ENCODE data around the gene SMARCA4.

SMARCA4 gene

GRCh38 chr19:10981252-10981895 is 20.5 kb downstream of the SMARCA4 start:
- Histone ChIP-seq H3K27me3 (ENCODE audit: control insufficient read depth, insufficient read depth, low read length) (no peaks in the 10 kb centered on the region), H3K9me3 (ENCODE audit: control insufficient read depth, insufficient read depth, low read length) (no peaks in the 10 kb centered on the region), H3K4me3 (ENCODE audit: low read length) (no peak overlapping the region), H3K36me3 (ENCODE audit: control insufficient read depth, insufficient read depth, low read length) (peaks cover 15% of the 10 kb centered on the region), H3K4me1 (ENCODE audit: control insufficient read depth, insufficient read depth, low read length) (no peaks in the 10 kb centered on the region), H3K27ac (ENCODE audit: low read length) (no peak overlapping the region)
- no peak for DNase-seq (ENCODE audit: low read depth, low spot score)
- no CpG with 5 or more reads among the region's 8 CpGs for WGBS (ENCODE audit: insufficient coverage, insufficient read length)

- WGBS (ENCODE audit: insufficient coverage, insufficient read length): no CpG with 5 or more reads among the region's 6 CpGs
- no peaks in the 10 kb centered on the region for H3K4me1 ChIP-seq (ENCODE audit: control insufficient read depth, insufficient read depth, low read length)
- H3K27ac ChIP-seq (ENCODE audit: low read length): no peak overlapping the region
- H3K27me3 ChIP-seq (ENCODE audit: control insufficient read depth, insufficient read depth, low read length): no peaks in the 10 kb centered on the region
- no peak for DNase-seq (ENCODE audit: low read depth, low spot score)
- no peak overlapping the region for H3K4me3 ChIP-seq (ENCODE audit: low read length)
- H3K9me3 ChIP-seq (ENCODE audit: control insufficient read depth, insufficient read depth, low read length): no peaks in the 10 kb centered on the region
- H3K36me3 ChIP-seq (ENCODE audit: control insufficient read depth, insufficient read depth, low read length): peaks cover 28% of the 10 kb centered on the region
Observed at GRCh38 chr19:10983026-10983425, 22.2 kb downstream of the SMARCA4 start.

GRCh38 chr19:10984166-10984735 is 23.4 kb downstream of the SMARCA4 start:
- Histone ChIP-seq H3K4me3 (ENCODE audit: low read length) (no peak overlapping the region), H3K27ac (ENCODE audit: low read length) (no peak overlapping the region), H3K9me3 (ENCODE audit: control insufficient read depth, insufficient read depth, low read length) (no peaks in the 10 kb centered on the region), H3K36me3 (ENCODE audit: control insufficient read depth, insufficient read depth, low read length) (peaks cover 34% of the 10 kb centered on the region), H3K27me3 (ENCODE audit: control insufficient read depth, insufficient read depth, low read length) (no peaks in the 10 kb centered on the region), H3K4me1 (ENCODE audit: control insufficient read depth, insufficient read depth, low read length) (no peaks in the 10 kb centered on the region)
- no CpG with 5 or more reads among the region's 21 CpGs for WGBS (ENCODE audit: insufficient coverage, insufficient read length)
- no peak for DNase-seq (ENCODE audit: low read depth, low spot score)

GRCh38 chr19:10985502-10985901 is 24.7 kb downstream of the SMARCA4 start:
- no peaks in the 10 kb centered on the region for H3K4me1 ChIP-seq (ENCODE audit: control insufficient read depth, insufficient read depth, low read length)
- no peaks in the 10 kb centered on the region for H3K9me3 ChIP-seq (ENCODE audit: control insufficient read depth, insufficient read depth, low read length)
- no peaks in the 10 kb centered on the region for H3K27me3 ChIP-seq (ENCODE audit: control insufficient read depth, insufficient read depth, low read length)
- no peak overlapping the region for H3K4me3 ChIP-seq (ENCODE audit: low read length)
- no peak for DNase-seq (ENCODE audit: low read depth, low spot score)
- H3K27ac ChIP-seq (ENCODE audit: low read length): no peak overlapping the region
- no CpG with 5 or more reads among the region's 10 CpGs for WGBS (ENCODE audit: insufficient coverage, insufficient read length)
- peaks cover 43% of the 10 kb centered on the region for H3K36me3 ChIP-seq (ENCODE audit: control insufficient read depth, insufficient read depth, low read length)

- no CpG with 5 or more reads among the region's 32 CpGs for WGBS (ENCODE audit: insufficient coverage, insufficient read length)
- no peaks in the 10 kb centered on the region for H3K27me3 ChIP-seq (ENCODE audit: control insufficient read depth, insufficient read depth, low read length)
Observed at GRCh38 chr19:10986301-10987127, 25.7 kb downstream of the SMARCA4 start.

GRCh38 chr19:10987571-10988297 is 26.9 kb downstream of the SMARCA4 start:
- no peaks in the 10 kb centered on the region for H3K4me1 ChIP-seq (ENCODE audit: control insufficient read depth, insufficient read depth, low read length)
- peaks cover 51% of the 10 kb centered on the region for H3K36me3 ChIP-seq (ENCODE audit: control insufficient read depth, insufficient read depth, low read length)
- H3K27me3 ChIP-seq (ENCODE audit: control insufficient read depth, insufficient read depth, low read length): no peaks in the 10 kb centered on the region
- no peak for DNase-seq (ENCODE audit: low read depth, low spot score)
- H3K27ac ChIP-seq (ENCODE audit: low read length): no peak overlapping the region
- no peak overlapping the region for H3K4me3 ChIP-seq (ENCODE audit: low read length)
- no peaks in the 10 kb centered on the region for H3K9me3 ChIP-seq (ENCODE audit: control insufficient read depth, insufficient read depth, low read length)
- no CpG with 5 or more reads among the region's 32 CpGs for WGBS (ENCODE audit: insufficient coverage, insufficient read length)

More at GRCh38 chr19:10986301-10987127, 25.7 kb downstream of the SMARCA4 start:
- Histone ChIP-seq H3K9me3 (ENCODE audit: control insufficient read depth, insufficient read depth, low read length) (no peaks in the 10 kb centered on the region), H3K4me3 (ENCODE audit: low read length) (no peak overlapping the region), H3K27ac (ENCODE audit: low read length) (no peak overlapping the region), H3K36me3 (ENCODE audit: control insufficient read depth, insufficient read depth, low read length) (peaks cover 51% of the 10 kb centered on the region), H3K4me1 (ENCODE audit: control insufficient read depth, insufficient read depth, low read length) (no peaks in the 10 kb centered on the region)
- no peak for DNase-seq (ENCODE audit: low read depth, low spot score)

- Histone ChIP-seq H3K9me3 (ENCODE audit: control insufficient read depth, insufficient read depth, low read length) (no peaks in the 10 kb centered on the region), H3K4me1 (ENCODE audit: control insufficient read depth, insufficient read depth, low read length) (no peaks in the 10 kb centered on the region), H3K36me3 (ENCODE audit: control insufficient read depth, insufficient read depth, low read length) (peaks cover 51% of the 10 kb centered on the region), H3K4me3 (ENCODE audit: low read length) (no peak overlapping the region), H3K27me3 (ENCODE audit: control insufficient read depth, insufficient read depth, low read length) (no peaks in the 10 kb centered on the region), H3K27ac (ENCODE audit: low read length) (no peak overlapping the region)
- no peak for DNase-seq (ENCODE audit: low read depth, low spot score)
- no CpG with 5 or more reads among the region's 2 CpGs for whole genome bisulfite sequencing (ENCODE audit: insufficient coverage, insufficient read length)
Observed at GRCh38 chr19:10988380-10988779, 27.6 kb downstream of the SMARCA4 start.

- Histone ChIP-seq H3K4me3 (ENCODE audit: low read length) (no peak overlapping the region), H3K4me1 (ENCODE audit: control insufficient read depth, insufficient read depth, low read length) (no peaks in the 10 kb centered on the region), H3K27me3 (ENCODE audit: control insufficient read depth, insufficient read depth, low read length) (no peaks in the 10 kb centered on the region), H3K9me3 (ENCODE audit: control insufficient read depth, insufficient read depth, low read length) (no peaks in the 10 kb centered on the region), H3K27ac (ENCODE audit: low read length) (no peak overlapping the region), H3K36me3 (ENCODE audit: control insufficient read depth, insufficient read depth, low read length) (peaks cover 49% of the 10 kb centered on the region)
- no peak for DNase-seq (ENCODE audit: low read depth, low spot score)
- WGBS (ENCODE audit: insufficient coverage, insufficient read length): no CpG with 5 or more reads among the region's 12 CpGs
Observed at GRCh38 chr19:10988921-10989320, 28.1 kb downstream of the SMARCA4 start.

GRCh38 chr19:10991076-10991475 is 30.2 kb downstream of the SMARCA4 start:
- peaks cover 52% of the 10 kb centered on the region for H3K36me3 ChIP-seq (ENCODE audit: control insufficient read depth, insufficient read depth, low read length)
- no peaks in the 10 kb centered on the region for H3K4me1 ChIP-seq (ENCODE audit: control insufficient read depth, insufficient read depth, low read length)
- no peak for DNase-seq (ENCODE audit: low read depth, low spot score)
- no peak overlapping the region for H3K4me3 ChIP-seq (ENCODE audit: low read length)
- no peak overlapping the region for H3K27ac ChIP-seq (ENCODE audit: low read length)
- H3K9me3 ChIP-seq (ENCODE audit: control insufficient read depth, insufficient read depth, low read length): no peaks in the 10 kb centered on the region
- no peaks in the 10 kb centered on the region for H3K27me3 ChIP-seq (ENCODE audit: control insufficient read depth, insufficient read depth, low read length)
- WGBS (ENCODE audit: insufficient coverage, insufficient read length): no CpG with 5 or more reads among the region's 20 CpGs

GRCh38 chr19:10991521-10992081 is 30.8 kb downstream of the SMARCA4 start:
- no peaks in the 10 kb centered on the region for H3K4me1 ChIP-seq (ENCODE audit: control insufficient read depth, insufficient read depth, low read length)
- no peaks in the 10 kb centered on the region for H3K27me3 ChIP-seq (ENCODE audit: control insufficient read depth, insufficient read depth, low read length)
- no peak for DNase-seq (ENCODE audit: low read depth, low spot score)
- H3K27ac ChIP-seq (ENCODE audit: low read length): no peak overlapping the region
- no peaks in the 10 kb centered on the region for H3K9me3 ChIP-seq (ENCODE audit: control insufficient read depth, insufficient read depth, low read length)
- WGBS (ENCODE audit: insufficient coverage, insufficient read length): no CpG with 5 or more reads among the region's 9 CpGs
- H3K4me3 ChIP-seq (ENCODE audit: low read length): no peak overlapping the region
- peaks cover 53% of the 10 kb centered on the region for H3K36me3 ChIP-seq (ENCODE audit: control insufficient read depth, insufficient read depth, low read length)
